ENCODE data around the gene UNC80. TPM values are rescaled to one million over a fixed set of nuclear protein-coding genes. Genes with fewer than 3 reads are reported as not detected.

Gene UNC80
- total RNA-seq, 1 experiment from 2014 or later, result 1.8 TPM

- POLR2A ChIA-PET (ENCODE audit: low non-redundant PET), result no interaction called here
- no TSS peak for BruUV-seq (replicated peaks)
- DNase-seq (ENCODE audit: low spot score), result no peak
- Histone ChIP-seq H3K4me3 (ENCODE audit: low read depth, low read length, poor library complexity, severe bottlenecking) (no peak overlapping the region), H3K36me3 (ENCODE audit: insufficient read depth, low read length, poor library complexity, severe bottlenecking) (no peaks in the 10 kb centered on the region), H3K27me3 (replicated peaks; ENCODE audit: insufficient read depth, low read depth, low read length, poor library complexity) (no peaks in the 10 kb centered on the region), H3K27ac (ENCODE audit: low read depth, low read length, poor library complexity, severe bottlenecking) (no peak overlapping the region), H3K9me3 (ENCODE audit: low read depth, low read length, poor library complexity, severe bottlenecking) (no peaks in the 10 kb centered on the region), H3K4me1 (ENCODE audit: insufficient read depth, low read length, poor library complexity, severe bottlenecking) (no peaks in the 10 kb centered on the region)
- no peak for TF ChIP-seq CTCF (conservative IDR thresholded peaks at IDR 0.05; ENCODE audit: low read depth, low read length)
- no peak for TF ChIP-seq EZH2 (IDR thresholded peaks at IDR 0.05; ENCODE audit: borderline replicate concordance, low read depth, low read length, poor library complexity, severe bottlenecking)
- intact Hi-C loops (cut with micrococcal nuclease; ENCODE audit: unreplicated experiment), result loop anchor here (10.0 kb wide), 1 partner anchor 420 kb away; no protein-coding TSS in a partner anchor
- CTCF ChIA-PET, result no interaction called here
Observed at GRCh38 chr2:209974576-209974975, 202.9 kb downstream of the UNC80 start.

GRCh38 chr2:209976698-209977385, 205.2 kb downstream of the UNC80 start:
- ChIA-PET POLR2A (ENCODE audit: low non-redundant PET) (interaction anchor here (0.6 kb wide), 1 partner anchor 268 kb away, joined by 3 read pairs; no protein-coding TSS in a partner anchor), CTCF (no interaction called here)
- H3K27me3 ChIP-seq (replicated peaks; ENCODE audit: insufficient read depth, low read depth, low read length, poor library complexity), result no peaks in the 10 kb centered on the region
- H3K36me3 ChIP-seq (ENCODE audit: insufficient read depth, low read length, poor library complexity, severe bottlenecking), result no peaks in the 10 kb centered on the region
- no peaks in the 10 kb centered on the region for H3K4me1 ChIP-seq (ENCODE audit: insufficient read depth, low read length, poor library complexity, severe bottlenecking)
- TF ChIP-seq CTCF (conservative IDR thresholded peaks at IDR 0.05; ENCODE audit: low read depth, low read length) (no peak), EZH2 (IDR thresholded peaks at IDR 0.05; ENCODE audit: borderline replicate concordance, low read depth, low read length, poor library complexity, severe bottlenecking) (no peak)
- H3K9me3 ChIP-seq (ENCODE audit: low read depth, low read length, poor library complexity, severe bottlenecking), result no peaks in the 10 kb centered on the region
- no peak overlapping the region for H3K27ac ChIP-seq (ENCODE audit: low read depth, low read length, poor library complexity, severe bottlenecking)
- no peak for DNase-seq (ENCODE audit: low spot score)
- H3K4me3 ChIP-seq (ENCODE audit: low read depth, low read length, poor library complexity, severe bottlenecking), result no peak overlapping the region
- intact Hi-C loops (cut with micrococcal nuclease; ENCODE audit: unreplicated experiment), result loop anchor here (1.0 to 10.0 kb wide), 2 partner anchors 218 to 418 kb away; no protein-coding TSS in a partner anchor
- BruUV-seq (replicated peaks), result no TSS peak

GRCh38 chr2:209977386-209978239, 206.0 kb downstream of the UNC80 start:
- DNase-seq (ENCODE audit: low spot score), result peak; percentile 60
- Histone ChIP-seq H3K27ac (ENCODE audit: low read depth, low read length, poor library complexity, severe bottlenecking) (no peak overlapping the region), H3K36me3 (ENCODE audit: insufficient read depth, low read length, poor library complexity, severe bottlenecking) (no peaks in the 10 kb centered on the region), H3K27me3 (replicated peaks; ENCODE audit: insufficient read depth, low read depth, low read length, poor library complexity) (no peaks in the 10 kb centered on the region), H3K4me1 (ENCODE audit: insufficient read depth, low read length, poor library complexity, severe bottlenecking) (no peaks in the 10 kb centered on the region), H3K4me3 (ENCODE audit: low read depth, low read length, poor library complexity, severe bottlenecking) (no peak overlapping the region), H3K9me3 (ENCODE audit: low read depth, low read length, poor library complexity, severe bottlenecking) (no peaks in the 10 kb centered on the region)
- TF ChIP-seq EZH2 (IDR thresholded peaks at IDR 0.05; ENCODE audit: borderline replicate concordance, low read depth, low read length, poor library complexity, severe bottlenecking) (no peak), CTCF (conservative IDR thresholded peaks at IDR 0.05; ENCODE audit: low read depth, low read length) (peak; percentile 59)
- CTCF ChIA-PET, result no interaction called here
- POLR2A ChIA-PET (ENCODE audit: low non-redundant PET), result no interaction called here
- BruUV-seq (replicated peaks), result no TSS peak
- intact Hi-C loops (cut with micrococcal nuclease; ENCODE audit: unreplicated experiment), result loop anchor here (1.0 to 10.0 kb wide), 2 partner anchors 218 to 417 kb away; no protein-coding TSS in a partner anchor
